ENCODE results near the gene AUTS2. TPM values are rescaled to one million over a fixed set of nuclear protein-coding genes. Genes with fewer than 3 reads are reported as not detected.

Gene AUTS2
- polyA plus RNA-seq, 3 donors, result 0.08 to 0.35 TPM; not detected in 1

- Histone ChIP-seq H3K9me3 (replicated peaks in 1 of 2; ENCODE audit: control insufficient read depth in 1 of 2, insufficient read depth in 1 of 2, low read length in 2 of 2) (no peaks in the 10 kb centered on the region), H3K4me3 (replicated peaks in 1 of 3; ENCODE audit: low read depth in 2 of 3, low read length in 3 of 3) (no peak overlapping the region), H3K36me3 (replicated peaks in 1 of 2; ENCODE audit: control insufficient read depth in 1 of 2, insufficient read depth in 2 of 2, low read length in 2 of 2) (no peaks in the 10 kb centered on the region), H4K20me1 (ENCODE audit: insufficient read depth, low read length) (no peaks in the 10 kb centered on the region), H3K79me2 (ENCODE audit: insufficient read depth, low read length) (no peaks in the 10 kb centered on the region), H3K27me3 (ENCODE audit: control insufficient read depth in 2 of 2, insufficient read depth in 2 of 2, low read length in 2 of 2) (no peaks in the 10 kb centered on the region), H2AFZ (ENCODE audit: insufficient read depth, low read depth, low read length, poor library complexity, severe bottlenecking) (no peak overlapping the region), H3K4me1 (ENCODE audit: control insufficient read depth in 1 of 2, insufficient read depth in 2 of 2, low read length in 2 of 2) (peaks cover 0 to 4% of the 10 kb centered on the region in 2 donors), H3K9ac (ENCODE audit: insufficient read depth, low read length, poor library complexity, severe bottlenecking) (no peak overlapping the region), H3K27ac (ENCODE audit: low read depth in 1 of 2, low read length in 2 of 2) (no peak overlapping the region), H3K4me2 (replicated peaks; ENCODE audit: extremely low read depth, low read length, poor library complexity, severe bottlenecking) (no peak overlapping the region)
- Mint-ChIP-seq H3K9me3 (no peaks in the 10 kb centered on the region), H3K36me3 (no peaks in the 10 kb centered on the region), H3K4me3 (no peak overlapping the region), H3K4me1 (peaks cover 17% of the 10 kb centered on the region), H3K27ac (no peak overlapping the region), H3K27me3 (ENCODE audit: low read depth in 3 of 3) (peaks cover 0 to 2% (median 0%) of the 10 kb centered on the region in 3 donors)
- DNase-seq, result no peak
- TF ChIP-seq, protein P1, sequence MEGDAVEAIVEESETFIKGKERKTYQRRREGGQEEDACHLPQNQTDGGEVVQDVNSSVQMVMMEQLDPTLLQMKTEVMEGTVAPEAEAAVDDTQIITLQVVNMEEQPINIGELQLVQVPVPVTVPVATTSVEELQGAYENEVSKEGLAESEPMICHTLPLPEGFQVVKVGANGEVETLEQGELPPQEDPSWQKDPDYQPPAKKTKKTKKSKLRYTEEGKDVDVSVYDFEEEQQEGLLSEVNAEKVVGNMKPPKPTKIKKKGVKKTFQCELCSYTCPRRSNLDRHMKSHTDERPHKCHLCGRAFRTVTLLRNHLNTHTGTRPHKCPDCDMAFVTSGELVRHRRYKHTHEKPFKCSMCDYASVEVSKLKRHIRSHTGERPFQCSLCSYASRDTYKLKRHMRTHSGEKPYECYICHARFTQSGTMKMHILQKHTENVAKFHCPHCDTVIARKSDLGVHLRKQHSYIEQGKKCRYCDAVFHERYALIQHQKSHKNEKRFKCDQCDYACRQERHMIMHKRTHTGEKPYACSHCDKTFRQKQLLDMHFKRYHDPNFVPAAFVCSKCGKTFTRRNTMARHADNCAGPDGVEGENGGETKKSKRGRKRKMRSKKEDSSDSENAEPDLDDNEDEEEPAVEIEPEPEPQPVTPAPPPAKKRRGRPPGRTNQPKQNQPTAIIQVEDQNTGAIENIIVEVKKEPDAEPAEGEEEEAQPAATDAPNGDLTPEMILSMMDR (IDR thresholded peaks at IDR 0.05), result no peak
- intact Hi-C loops (cut with micrococcal nuclease), result no loop called here
- 100% methylated on average over 2 of the region's 4 CpGs for WGBS (ENCODE audit: insufficient coverage)
These were observed 1082.0 kb downstream of the AUTS2 start for GRCh38 chr7:70680306-70680705.

- Mint-ChIP-seq H3K36me3 (no peaks in the 10 kb centered on the region), H3K4me1 (peaks cover 17% of the 10 kb centered on the region), H3K27ac (no peak overlapping the region), H3K27me3 (ENCODE audit: low read depth in 3 of 3) (peaks cover 0 to 2% (median 0%) of the 10 kb centered on the region in 3 donors), H3K4me3 (no peak overlapping the region), H3K9me3 (no peaks in the 10 kb centered on the region)
- Histone ChIP-seq H3K79me2 (ENCODE audit: insufficient read depth, low read length) (no peaks in the 10 kb centered on the region), H3K36me3 (replicated peaks in 1 of 2; ENCODE audit: control insufficient read depth in 1 of 2, insufficient read depth in 2 of 2, low read length in 2 of 2) (no peaks in the 10 kb centered on the region), H3K9me3 (replicated peaks in 1 of 2; ENCODE audit: control insufficient read depth in 1 of 2, insufficient read depth in 1 of 2, low read length in 2 of 2) (no peaks in the 10 kb centered on the region), H3K4me3 (replicated peaks in 1 of 3; ENCODE audit: low read depth in 2 of 3, low read length in 3 of 3) (no peak overlapping the region), H4K20me1 (ENCODE audit: insufficient read depth, low read length) (no peaks in the 10 kb centered on the region), H3K9ac (ENCODE audit: insufficient read depth, low read length, poor library complexity, severe bottlenecking) (no peak overlapping the region), H3K27me3 (ENCODE audit: control insufficient read depth in 2 of 2, insufficient read depth in 2 of 2, low read length in 2 of 2) (no peaks in the 10 kb centered on the region), H3K27ac (ENCODE audit: low read depth in 1 of 2, low read length in 2 of 2) (no peak overlapping the region), H3K4me1 (ENCODE audit: control insufficient read depth in 1 of 2, insufficient read depth in 2 of 2, low read length in 2 of 2) (peaks cover 0 to 4% of the 10 kb centered on the region in 2 donors), H3K4me2 (replicated peaks; ENCODE audit: extremely low read depth, low read length, poor library complexity, severe bottlenecking) (no peak overlapping the region), H2AFZ (ENCODE audit: insufficient read depth, low read depth, low read length, poor library complexity, severe bottlenecking) (no peak overlapping the region)
- no peak for DNase-seq
- intact Hi-C loops (cut with micrococcal nuclease), result no loop called here
- TF ChIP-seq, protein P1 (IDR thresholded peaks at IDR 0.05), result no peak
- 96% methylated on average over 10 of the region's 15 CpGs for WGBS (ENCODE audit: insufficient coverage)
These were observed 1082.6 kb downstream of the AUTS2 start for GRCh38 chr7:70680743-70681468.

Measured in CD14-positive monocyte (primary cell).